IPS-15b (cell line): Measurements from ENCODE around the gene TP53BP1.
"Not testable (repeated sequence)": the region's sequence is repeated elsewhere in the genome, so short reads cannot be mapped to it uniquely, and the experiment has no call there.

ENCODE experiments used
- H3K27me3 ChIP-seq: one replicate; pipeline ENCODE4 v1.6.1; 2013; ENCODE audit warnings: low read length; ENCODE audit not compliant: control insufficient read depth, insufficient read depth
- H3K36me3 ChIP-seq: one replicate; pipeline ENCODE4 v1.6.1; 2013; ENCODE audit warnings: low read length; ENCODE audit not compliant: control insufficient read depth, insufficient read depth
- H3K4me1 ChIP-seq: one replicate; pipeline ENCODE4 v1.6.1; 2013; ENCODE audit warnings: mild to moderate bottlenecking, low read length; ENCODE audit not compliant: control insufficient read depth, insufficient read depth
- H3K4me3 ChIP-seq: one replicate; pipeline ENCODE4 v1.5.1; 2013; ENCODE audit warnings: low read depth, low read length
- H3K9ac ChIP-seq: one replicate; pipeline ENCODE4 v1.6.1; 2013; ENCODE audit warnings: low read depth, mild to moderate bottlenecking, low read length
- H3K9me3 ChIP-seq: one replicate; pipeline ENCODE4 v1.6.1; 2013; ENCODE audit warnings: mild to moderate bottlenecking, low read length; ENCODE audit not compliant: control insufficient read depth, insufficient read depth

TP53BP1 gene

DNA sequence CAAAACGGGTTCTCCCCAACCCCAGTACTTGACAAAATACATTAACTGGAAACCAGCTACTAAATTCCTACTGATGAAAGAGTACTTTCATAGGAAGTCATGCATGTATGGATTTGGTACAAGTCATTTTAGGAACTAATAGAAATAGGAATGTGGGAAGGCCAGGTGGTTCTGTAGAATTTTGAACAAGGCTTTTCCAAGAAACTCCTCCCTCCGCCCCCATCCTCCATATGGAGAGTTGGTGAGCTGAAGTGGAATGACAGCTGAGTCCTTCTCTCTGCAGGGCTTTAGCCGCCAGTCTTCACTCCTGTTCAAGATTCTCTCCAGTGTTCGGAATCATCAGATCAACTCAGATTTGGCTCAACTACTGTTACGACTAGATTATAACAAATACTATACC, 88.8 kb downstream of the TP53BP1 start:
- no peak overlapping the region for H3K4me3 ChIP-seq
- no peaks in the 10 kb centered on the region for H3K27me3 ChIP-seq
- no peaks in the 10 kb centered on the region for H3K9me3 ChIP-seq
- H3K4me1 ChIP-seq, result no peaks in the 10 kb centered on the region
- H3K9ac ChIP-seq, result no peak overlapping the region
- peaks cover 33% of the 10 kb centered on the region for H3K36me3 ChIP-seq

DNA sequence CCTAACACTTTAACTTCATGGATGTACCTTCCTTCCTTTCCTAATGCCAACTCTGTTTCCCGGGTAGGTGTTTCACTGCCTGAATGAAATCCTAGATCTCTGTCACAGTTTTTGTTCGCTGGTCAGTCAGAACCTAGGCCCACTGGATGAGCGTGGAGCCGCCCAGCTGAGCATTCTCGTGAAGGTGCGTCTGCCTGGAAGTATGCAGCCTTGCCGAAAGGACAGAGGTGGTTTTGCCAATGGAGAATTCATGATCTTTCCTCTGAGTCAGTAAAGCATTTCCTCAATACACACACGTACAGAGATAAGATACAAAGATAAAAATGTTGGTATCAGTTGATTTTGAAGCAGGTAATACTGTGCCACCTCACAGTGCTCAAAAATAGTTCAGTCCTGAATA, 89.3 kb downstream of the TP53BP1 start:
- Histone ChIP-seq H3K4me3 (no peak overlapping the region), H3K9me3 (no peaks in the 10 kb centered on the region), H3K4me1 (no peaks in the 10 kb centered on the region), H3K36me3 (peaks cover 29% of the 10 kb centered on the region), H3K27me3 (no peaks in the 10 kb centered on the region), H3K9ac (no peak overlapping the region)

GRCh38 chr15:43402255-43402654, 90.7 kb downstream of the TP53BP1 start:
- Histone ChIP-seq H3K9me3 (no peaks in the 10 kb centered on the region), H3K9ac (no peak overlapping the region), H3K27me3 (no peaks in the 10 kb centered on the region), H3K4me3 (no peak overlapping the region), H3K36me3 (peaks cover 22% of the 10 kb centered on the region), H3K4me1 (no peaks in the 10 kb centered on the region)

DNA sequence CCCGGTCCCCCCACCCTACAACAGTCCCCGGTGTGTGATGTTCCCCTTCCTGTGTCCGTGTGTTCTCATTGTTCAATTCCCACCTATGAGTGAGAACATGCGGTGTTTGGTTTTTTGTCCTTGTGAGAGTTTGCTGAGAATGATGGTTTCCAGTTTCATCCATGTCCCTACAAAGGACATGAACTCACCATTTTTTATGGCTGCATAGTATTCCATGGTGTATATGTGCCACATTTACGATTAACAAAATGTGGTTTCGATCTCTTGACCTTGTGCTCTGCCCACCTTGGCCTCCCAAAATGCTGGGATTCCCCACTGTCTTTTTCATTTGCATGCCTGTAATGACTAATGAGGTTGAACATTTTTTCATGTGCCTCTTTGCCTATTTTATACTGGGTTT, 99.4 kb downstream of the TP53BP1 start:
- H3K4me1 ChIP-seq, H3K4me3 ChIP-seq, H3K9me3 ChIP-seq, H3K9ac ChIP-seq, H3K36me3 ChIP-seq, H3K27me3 ChIP-seq: not testable (repeated sequence)

GRCh38 chr15:43390723-43391122, 102.2 kb downstream of the TP53BP1 start:
- Histone ChIP-seq H3K9me3 (no peaks in the 10 kb centered on the region), H3K9ac (no peak overlapping the region), H3K36me3 (no peaks in the 10 kb centered on the region), H3K27me3 (no peaks in the 10 kb centered on the region), H3K4me3 (no peak overlapping the region), H3K4me1 (no peaks in the 10 kb centered on the region)

DNA sequence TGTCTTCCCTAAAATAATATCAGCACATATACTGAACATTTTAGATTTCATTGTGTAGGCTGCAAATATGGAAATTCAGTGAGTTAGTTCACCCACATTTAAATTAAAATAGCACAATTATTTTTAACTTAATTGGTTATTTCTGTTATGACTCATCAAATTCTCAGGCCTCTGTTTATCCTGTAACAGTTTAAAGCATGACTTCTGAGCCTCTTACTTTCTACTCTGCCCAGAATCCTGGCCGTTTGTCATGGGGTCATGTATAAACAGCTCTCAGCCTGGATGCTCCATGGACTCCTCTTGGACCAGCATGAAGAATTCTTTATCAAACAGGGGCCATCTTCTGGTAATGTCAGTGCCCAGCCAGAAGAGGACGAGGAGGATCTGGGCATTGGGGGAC, 109.9 kb downstream of the TP53BP1 start:
- Histone ChIP-seq H3K36me3 (peaks cover 3% of the 10 kb centered on the region), H3K9ac (no peak overlapping the region), H3K4me3 (no peak overlapping the region)

DNA sequence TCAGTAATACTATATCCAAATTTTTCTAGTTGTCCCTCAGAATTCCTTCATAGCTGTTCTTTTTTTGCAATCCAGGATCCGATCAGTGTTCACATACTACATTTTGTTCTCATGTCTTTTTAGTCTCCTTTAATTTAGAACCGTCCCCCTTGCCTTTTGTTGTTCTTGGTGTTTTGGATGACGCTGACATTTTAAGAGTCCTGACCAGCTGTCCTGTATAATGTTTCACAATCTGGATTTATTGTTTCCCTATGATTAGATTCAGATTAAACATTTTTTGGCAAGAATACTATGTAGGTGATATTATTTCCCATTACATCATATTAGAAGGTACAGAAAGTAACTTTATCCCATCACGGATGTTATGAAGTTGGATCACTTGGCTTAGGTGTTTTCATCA, 110.6 kb downstream of the TP53BP1 start:
- Histone ChIP-seq H3K4me3 (no peak overlapping the region), H3K9me3 (no peaks in the 10 kb centered on the region), H3K9ac (no peak overlapping the region), H3K4me1 (no peaks in the 10 kb centered on the region), H3K27me3 (no peaks in the 10 kb centered on the region), H3K36me3 (peaks cover 3% of the 10 kb centered on the region)

More for the DNA sequence above, 109.9 kb downstream of the TP53BP1 start:
- H3K27me3 ChIP-seq, result no peaks in the 10 kb centered on the region
- no peaks in the 10 kb centered on the region for H3K4me1 ChIP-seq
- H3K9me3 ChIP-seq, result no peaks in the 10 kb centered on the region

DNA sequence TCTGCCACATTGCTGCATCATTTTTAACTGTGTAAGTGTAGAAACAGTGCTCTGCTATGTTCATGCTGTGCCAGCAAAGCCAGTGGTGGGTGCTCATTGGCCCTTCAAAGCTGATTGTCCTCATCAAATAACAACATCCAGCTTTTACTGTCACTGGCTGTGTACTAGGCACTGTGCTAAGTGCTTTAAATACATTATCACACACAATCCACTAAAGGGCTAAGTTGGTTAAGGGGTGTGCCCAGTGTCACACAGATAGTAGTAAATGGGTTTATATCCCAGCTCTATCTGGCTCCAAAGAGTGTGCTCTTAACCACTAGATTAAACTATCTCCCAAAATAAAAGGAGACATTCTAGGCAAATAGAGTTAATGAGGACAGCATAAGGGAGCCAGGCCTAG, 114.4 kb downstream of the TP53BP1 start:
- Histone ChIP-seq H3K4me1 (no peaks in the 10 kb centered on the region), H3K9me3 (no peaks in the 10 kb centered on the region), H3K27me3 (no peaks in the 10 kb centered on the region), H3K4me3 (no peak overlapping the region), H3K9ac (no peak overlapping the region), H3K36me3 (peaks cover 3% of the 10 kb centered on the region)

- H3K4me3 ChIP-seq, result no peak overlapping the region
- no peak overlapping the region for H3K9ac ChIP-seq
- H3K9me3 ChIP-seq, result no peaks in the 10 kb centered on the region
- H3K36me3 ChIP-seq, result peaks cover 3% of the 10 kb centered on the region
- peaks cover 4% of the 10 kb centered on the region for H3K4me1 ChIP-seq
- no peaks in the 10 kb centered on the region for H3K27me3 ChIP-seq
Observed at GRCh38 chr15:43376017-43376705, 116.8 kb downstream of the TP53BP1 start.

GRCh38 chr15:43370975-43371974, 121.7 kb downstream of the TP53BP1 start, which contains the start of the genes TUBGCP4 and ZSCAN29:
TUBGCP4 (plus strand) TSS chr15:43371101; CDS start chr15:43371355, 254 bp downstream.
ZSCAN29 (minus strand) TSS chr15:43371043; CDS start chr15:43369913, 1,130 bp downstream.
- Histone ChIP-seq H3K27me3 (no peaks in the 10 kb centered on the region), H3K36me3 (peaks cover 6% of the 10 kb centered on the region), H3K9ac (peak within 1 kb of the TSS; percentile 94), H3K4me3 (peak within 1 kb of the TSS; percentile 99), H3K4me1 (peaks cover 4% of the 10 kb centered on the region), H3K9me3 (no peaks in the 10 kb centered on the region)

DNA sequence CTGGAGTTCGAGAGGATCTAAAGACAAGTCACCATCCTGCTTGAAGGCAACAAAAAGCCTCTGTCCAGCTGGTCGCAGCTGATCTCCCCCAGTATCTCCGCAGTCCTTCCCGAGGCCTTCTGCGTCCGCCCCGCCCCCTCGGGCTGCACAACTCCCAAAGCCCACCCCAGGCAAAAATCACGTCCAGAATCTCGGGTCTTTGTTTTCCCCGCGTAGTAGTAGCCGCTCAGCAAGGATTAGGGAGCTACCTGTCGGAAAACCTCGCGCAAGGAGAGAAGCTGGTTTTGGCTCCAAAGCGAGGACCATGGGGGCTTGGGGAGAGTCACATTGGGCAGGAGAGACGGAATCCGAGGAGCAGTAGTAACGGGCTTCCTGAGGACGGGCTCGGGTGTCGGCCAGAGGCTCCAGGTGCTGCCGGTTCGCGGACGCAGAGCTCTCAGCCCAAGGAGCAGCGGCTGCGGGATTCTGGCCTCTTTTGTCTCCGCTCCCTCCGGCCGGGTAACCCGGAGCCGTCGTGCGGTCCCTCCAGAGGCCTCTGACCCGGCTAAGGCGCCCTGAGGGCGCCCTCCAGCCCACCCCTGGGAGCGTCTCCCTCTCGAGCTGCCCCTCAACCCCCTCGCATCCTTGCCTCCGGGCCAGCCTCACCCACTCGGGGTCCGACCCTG, 122.5 kb downstream of the TP53BP1 start:
- Histone ChIP-seq H3K4me3 (peak overlapping the region; percentile 99), H3K9me3 (no peaks in the 10 kb centered on the region), H3K36me3 (peaks cover 13% of the 10 kb centered on the region), H3K9ac (peak overlapping the region; percentile 94), H3K27me3 (no peaks in the 10 kb centered on the region), H3K4me1 (peaks cover 4% of the 10 kb centered on the region)
